Inferior parietal cortex (tissue), 1 donor: Measurements from ENCODE around the gene CAMK4.
"Not testable (repeated sequence)": the region's sequence is repeated elsewhere in the genome, so short reads cannot be mapped to it uniquely, and the experiment has no call there.

Experiments used
- DNase-seq: peaks from one replicate; pipeline ENCODE4 v3.0.0-alpha.2; 2016; ENCODE audit errors: extremely low spot score

The CAMK4 gene

GRCh38 chr5:111310711-111311620, 86.8 kb downstream of the CAMK4 start:
- no peak for DNase-seq

DNA sequence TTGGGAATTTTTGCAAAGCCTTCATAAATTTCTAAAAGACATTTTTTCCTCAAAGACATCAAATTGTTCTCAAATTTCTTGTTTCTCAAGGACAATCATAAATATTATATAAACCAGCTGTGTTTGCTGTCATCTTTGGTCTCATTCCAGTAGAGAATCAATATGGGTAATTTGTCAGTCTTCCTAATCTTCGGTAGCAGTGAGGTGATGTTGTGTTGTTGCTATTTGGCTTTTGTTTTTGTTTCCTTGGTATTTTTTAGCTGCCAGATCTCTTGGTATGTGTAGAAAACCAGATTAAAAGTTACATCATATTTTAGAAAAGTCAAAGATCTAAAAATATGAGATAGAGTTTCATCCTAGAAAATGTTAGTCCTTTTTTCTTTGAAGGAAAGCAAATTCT, 87.5 kb downstream of the CAMK4 start:
- no peak for DNase-seq

GRCh38 chr5:111313017-111313724, 89.0 kb downstream of the CAMK4 start:
- DNase-seq: no peak

DNA sequence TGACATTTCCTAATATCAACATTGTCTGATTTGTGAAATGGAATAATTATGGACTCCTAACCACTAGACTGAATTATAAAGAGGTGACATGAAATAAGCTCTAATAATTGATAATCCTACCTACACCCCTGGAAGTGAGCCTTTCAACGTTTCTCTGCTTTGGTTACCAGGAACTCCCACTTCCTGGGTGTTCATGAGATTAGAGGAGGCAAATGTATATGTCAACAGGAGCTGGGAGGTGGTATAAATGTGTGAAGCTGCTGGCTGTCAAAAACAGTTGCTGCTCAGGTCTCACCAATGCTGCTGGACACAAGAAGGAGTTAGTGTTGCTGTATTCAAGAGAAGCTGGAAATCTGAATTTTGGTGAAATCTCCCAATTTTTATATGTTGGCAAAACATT, 96.8 kb downstream of the CAMK4 start:
- no peak for DNase-seq

DNA sequence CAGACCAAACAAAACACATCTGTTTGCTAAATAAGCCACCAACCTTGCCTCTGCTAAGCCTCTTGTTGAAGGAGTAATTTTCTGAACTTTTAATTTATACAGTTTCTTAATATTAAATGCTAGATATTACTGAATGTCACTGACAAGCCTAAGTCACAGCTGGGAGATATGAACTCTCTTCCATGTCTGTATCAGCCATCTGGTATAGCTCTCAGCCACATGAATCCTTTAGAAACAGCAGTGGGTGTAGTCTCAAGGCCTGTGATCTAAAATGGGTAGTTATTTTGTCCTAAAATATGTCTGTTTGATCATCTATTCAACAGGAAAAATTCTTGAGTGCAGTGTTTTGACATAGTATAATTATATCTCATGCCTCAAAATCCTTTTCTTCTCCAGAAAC, 97.2 kb downstream of the CAMK4 start:
- DNase-seq: no peak

DNA sequence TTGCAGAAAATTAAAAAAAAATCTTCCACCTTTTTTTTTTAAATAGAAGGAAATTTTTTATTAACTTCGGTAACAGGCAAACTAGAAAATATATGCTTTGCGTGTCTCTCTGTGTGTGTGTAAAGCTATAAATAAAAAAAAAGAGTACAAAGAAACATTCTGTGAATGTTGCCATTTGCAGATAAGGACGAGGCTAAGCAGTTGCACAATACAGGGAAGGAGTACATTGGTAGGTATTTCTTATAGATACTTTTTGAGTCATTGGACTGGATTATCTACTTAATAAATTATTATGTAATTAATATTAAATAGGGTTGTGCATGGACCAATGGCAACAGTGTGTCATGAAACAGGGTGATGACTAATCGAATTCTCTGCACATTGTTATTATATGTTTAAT, 102.4 kb downstream of the CAMK4 start:
- no peak for DNase-seq

- no peak for DNase-seq
These were observed 112.9 kb downstream of the CAMK4 start for GRCh38 chr5:111337133-111337532.

GRCh38 chr5:111337688-111338087, 113.5 kb downstream of the CAMK4 start:
- no peak for DNase-seq

GRCh38 chr5:111345731-111346130, 121.5 kb downstream of the CAMK4 start:
- peak; percentile 39 for DNase-seq

GRCh38 chr5:111347021-111347420, 122.8 kb downstream of the CAMK4 start:
- DNase-seq: no peak

- DNase-seq: no peak
These were observed 124.6 kb downstream of the CAMK4 start for GRCh38 chr5:111348661-111349329.

DNA sequence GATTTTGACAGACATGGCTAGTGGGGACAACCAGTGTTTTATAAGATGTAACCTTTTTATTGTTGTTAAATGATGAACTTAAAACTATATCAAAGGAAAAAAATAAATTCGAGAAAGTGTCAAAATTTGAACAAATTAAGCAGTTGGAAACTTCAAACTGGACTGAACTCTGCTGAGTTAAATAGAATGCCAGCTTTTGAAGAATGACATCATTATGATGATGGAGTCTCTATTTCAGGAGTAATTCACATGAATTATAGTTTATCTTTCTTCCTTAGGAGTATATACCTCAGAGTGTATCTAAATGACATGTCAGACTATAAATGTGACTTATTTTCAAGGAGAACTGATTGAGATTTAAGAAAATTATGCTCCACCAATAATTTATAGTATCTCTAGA, 125.2 kb downstream of the CAMK4 start:
- no peak for DNase-seq

DNA sequence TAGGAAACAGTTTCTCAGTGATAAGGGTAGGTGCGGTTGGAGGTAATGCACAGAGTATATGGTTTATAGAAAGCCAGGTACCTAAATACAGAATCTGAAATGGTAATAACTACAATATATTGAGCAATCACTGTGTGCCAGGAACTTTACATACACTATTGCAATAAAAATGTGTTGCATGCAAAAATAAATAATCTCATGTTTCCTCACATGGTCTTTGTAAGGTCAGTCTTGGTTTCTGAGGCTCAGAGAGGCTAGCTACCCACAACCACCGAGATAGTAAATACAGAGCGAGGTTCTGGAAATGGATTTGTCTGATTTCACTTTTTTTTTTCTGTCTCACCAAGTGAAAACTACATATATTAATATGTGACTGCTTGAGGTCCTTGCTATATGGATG, 128.9 kb downstream of the CAMK4 start:
- no peak for DNase-seq

- DNase-seq: not testable (repeated sequence)
These were observed 134.5 kb downstream of the CAMK4 start for GRCh38 chr5:111358726-111359125.

DNA sequence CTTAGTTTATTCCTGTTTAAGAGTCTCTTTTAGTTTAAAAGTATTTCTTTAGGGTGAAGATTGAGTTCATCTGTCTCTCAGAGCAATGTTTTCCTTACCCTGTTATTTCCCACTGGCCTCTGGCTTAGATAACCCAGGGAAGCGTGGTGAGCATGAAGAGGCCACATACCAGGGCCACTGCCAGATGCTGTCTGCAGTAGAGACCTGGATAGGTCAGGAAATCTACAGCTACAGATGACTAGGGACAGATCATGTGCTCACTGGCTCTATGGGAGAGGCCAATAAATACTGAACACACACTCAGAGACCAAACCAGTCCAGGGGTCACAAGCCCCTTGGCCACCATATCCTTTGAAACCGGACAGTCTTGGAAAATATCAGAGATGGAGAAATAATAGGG, 136.0 kb downstream of the CAMK4 start:
- DNase-seq: no peak

DNA sequence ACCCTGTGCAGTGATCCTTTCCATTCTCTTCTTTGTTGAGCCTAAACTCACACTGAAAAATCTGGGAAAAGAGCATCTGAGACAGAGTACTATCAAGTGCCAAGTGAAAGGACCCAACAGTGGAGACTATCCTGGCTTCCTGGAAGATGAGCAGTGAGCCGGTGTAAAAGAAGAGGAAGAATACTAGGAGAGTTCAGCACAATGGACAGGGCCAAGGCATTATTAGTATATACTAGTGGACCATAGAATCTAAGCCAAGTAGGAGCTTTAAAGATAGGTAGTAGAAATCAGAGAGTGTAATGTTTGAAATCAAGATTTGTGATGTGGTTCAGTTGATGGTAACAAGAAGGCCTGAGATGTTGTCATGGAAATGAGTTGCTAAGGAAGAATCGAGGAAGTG, 140.8 kb downstream of the CAMK4 start:
- no peak for DNase-seq

GRCh38 chr5:111366388-111366787, 142.2 kb downstream of the CAMK4 start:
- DNase-seq: no peak

- no peak for DNase-seq
These were observed 142.9 kb downstream of the CAMK4 start for GRCh38 chr5:111367115-111367514.

- DNase-seq: no peak
These were observed 148.6 kb downstream of the CAMK4 start for GRCh38 chr5:111372799-111373198.

- no peak for DNase-seq
These were observed 150.2 kb downstream of the CAMK4 start for GRCh38 chr5:111374380-111374779.

DNA sequence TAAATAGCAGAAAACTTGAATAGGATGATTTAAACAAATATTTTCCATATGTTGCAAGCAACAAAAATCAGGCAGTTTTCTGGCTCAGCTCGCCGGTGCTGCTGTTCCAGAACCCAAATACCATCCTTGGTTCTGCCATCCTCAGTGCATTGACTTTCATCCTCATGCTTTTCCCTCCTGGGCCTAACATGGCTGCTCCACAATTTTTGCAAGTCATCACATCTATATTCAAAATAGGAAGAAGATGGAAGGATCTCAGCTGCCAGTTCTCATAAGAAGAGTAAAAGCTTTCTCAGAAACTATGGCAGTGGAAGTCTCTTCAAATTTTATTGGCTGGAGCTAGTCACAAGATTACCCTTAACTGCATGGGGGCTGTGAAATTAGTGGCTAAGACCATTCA, 151.5 kb downstream of the CAMK4 start:
- no peak for DNase-seq

DNA sequence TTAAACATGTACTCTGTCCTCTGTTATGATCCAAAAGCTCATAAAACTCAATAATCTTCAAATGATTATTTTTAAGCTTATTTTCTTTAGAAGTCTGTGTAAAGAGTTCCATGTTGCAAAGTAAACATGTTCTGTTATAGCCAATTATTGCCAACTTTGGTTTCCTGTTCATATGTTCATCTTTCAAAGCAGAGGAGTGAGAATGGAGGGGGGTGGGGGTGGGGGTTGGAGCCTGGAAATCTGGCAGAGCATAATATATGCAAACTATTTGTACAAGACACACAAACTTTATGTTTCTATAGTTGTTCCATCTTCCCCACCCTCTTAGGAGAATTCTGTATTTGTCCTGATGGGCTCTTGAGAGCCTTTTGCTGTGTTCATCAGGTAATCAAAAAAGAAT, 153.1 kb downstream of the CAMK4 start:
- DNase-seq: no peak

GRCh38 chr5:111379391-111379816, 155.2 kb downstream of the CAMK4 start:
- no peak for DNase-seq
